ENCODE results near the gene DIP2C. TPM values are rescaled to one million over a fixed set of nuclear protein-coding genes. Genes with fewer than 3 reads are reported as not detected.

DIP2C gene
- total RNA-seq, 1 donor from 2014 or later = 0.53 TPM

DNA sequence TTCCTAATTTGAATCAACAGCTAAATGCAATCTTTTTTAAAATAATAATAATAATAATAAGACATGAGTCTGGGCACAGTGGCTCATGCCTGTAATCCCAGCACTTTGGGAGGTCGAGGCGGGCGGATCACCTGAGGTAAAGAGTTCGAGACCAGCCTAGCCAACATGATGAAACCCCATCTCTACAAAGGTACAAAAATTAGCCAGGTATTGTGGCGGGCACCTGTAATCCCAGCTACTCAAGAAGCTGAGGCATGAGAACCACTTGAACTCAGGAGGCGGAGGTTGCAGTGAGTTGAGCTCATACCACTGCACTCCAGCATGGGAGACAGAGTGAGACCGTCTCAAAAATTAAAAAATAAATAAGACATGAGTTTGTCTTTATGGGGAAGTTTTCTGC is 3.9 kb downstream of the DIP2C start:
- H3K27me3 ChIP-seq (ENCODE audit: control insufficient read depth, insufficient read depth, low read length) = peaks cover 2% of the 10 kb centered on the region
- H3K4me3 ChIP-seq (ENCODE audit: low read depth, low read length) = no peak overlapping the region
- DNase-seq (ENCODE audit: low read depth) (no peak), FAIRE-seq (no peak)
- TF ChIP-seq, protein P1, sequence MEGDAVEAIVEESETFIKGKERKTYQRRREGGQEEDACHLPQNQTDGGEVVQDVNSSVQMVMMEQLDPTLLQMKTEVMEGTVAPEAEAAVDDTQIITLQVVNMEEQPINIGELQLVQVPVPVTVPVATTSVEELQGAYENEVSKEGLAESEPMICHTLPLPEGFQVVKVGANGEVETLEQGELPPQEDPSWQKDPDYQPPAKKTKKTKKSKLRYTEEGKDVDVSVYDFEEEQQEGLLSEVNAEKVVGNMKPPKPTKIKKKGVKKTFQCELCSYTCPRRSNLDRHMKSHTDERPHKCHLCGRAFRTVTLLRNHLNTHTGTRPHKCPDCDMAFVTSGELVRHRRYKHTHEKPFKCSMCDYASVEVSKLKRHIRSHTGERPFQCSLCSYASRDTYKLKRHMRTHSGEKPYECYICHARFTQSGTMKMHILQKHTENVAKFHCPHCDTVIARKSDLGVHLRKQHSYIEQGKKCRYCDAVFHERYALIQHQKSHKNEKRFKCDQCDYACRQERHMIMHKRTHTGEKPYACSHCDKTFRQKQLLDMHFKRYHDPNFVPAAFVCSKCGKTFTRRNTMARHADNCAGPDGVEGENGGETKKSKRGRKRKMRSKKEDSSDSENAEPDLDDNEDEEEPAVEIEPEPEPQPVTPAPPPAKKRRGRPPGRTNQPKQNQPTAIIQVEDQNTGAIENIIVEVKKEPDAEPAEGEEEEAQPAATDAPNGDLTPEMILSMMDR (IDR thresholded peaks at IDR 0.05; ENCODE audit: insufficient read depth, low read length, severe bottlenecking) = no peak
- H3K36me3 ChIP-seq (ENCODE audit: control insufficient read depth, insufficient read depth, low read length) = no peaks in the 10 kb centered on the region

DNA sequence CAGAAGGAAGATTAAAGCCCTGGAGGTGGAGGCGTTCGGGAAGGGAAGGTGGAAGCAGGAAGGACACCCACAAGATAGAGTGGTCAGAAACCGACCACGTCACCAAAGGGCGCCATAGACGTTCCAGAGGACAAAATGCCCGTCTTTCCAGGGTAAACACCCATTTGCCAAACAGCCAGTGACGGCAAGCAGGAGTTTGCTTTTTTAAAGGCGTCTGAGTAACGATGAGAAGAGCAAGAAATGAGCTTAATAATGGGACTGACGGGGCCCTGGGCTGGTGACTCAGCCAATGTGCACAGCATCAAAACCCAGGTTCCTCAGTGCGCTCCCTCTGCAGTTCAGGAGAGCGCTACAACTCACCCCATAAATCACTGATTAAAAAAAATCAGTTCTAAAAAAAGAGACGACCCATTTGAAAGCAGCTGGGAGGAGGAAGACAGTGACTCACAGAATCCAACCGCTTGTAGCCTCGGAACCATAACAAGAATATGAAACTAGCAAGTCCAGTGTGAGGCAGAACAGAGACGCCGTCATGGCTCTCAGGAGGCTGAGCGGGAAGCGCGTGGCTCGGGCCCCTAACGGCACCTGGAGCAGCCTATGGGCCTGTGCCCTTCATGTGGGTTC is 5.9 kb downstream of the DIP2C start:
- FAIRE-seq = no peak
- Histone ChIP-seq H3K4me3 (ENCODE audit: low read depth, low read length) (no peak overlapping the region), H3K27me3 (ENCODE audit: control insufficient read depth, insufficient read depth, low read length) (no peaks in the 10 kb centered on the region), H3K36me3 (ENCODE audit: control insufficient read depth, insufficient read depth, low read length) (no peaks in the 10 kb centered on the region)
- no peak for DNase-seq (ENCODE audit: low read depth)
- TF ChIP-seq, protein P1 (IDR thresholded peaks at IDR 0.05; ENCODE audit: insufficient read depth, low read length, severe bottlenecking) = no peak

DNA sequence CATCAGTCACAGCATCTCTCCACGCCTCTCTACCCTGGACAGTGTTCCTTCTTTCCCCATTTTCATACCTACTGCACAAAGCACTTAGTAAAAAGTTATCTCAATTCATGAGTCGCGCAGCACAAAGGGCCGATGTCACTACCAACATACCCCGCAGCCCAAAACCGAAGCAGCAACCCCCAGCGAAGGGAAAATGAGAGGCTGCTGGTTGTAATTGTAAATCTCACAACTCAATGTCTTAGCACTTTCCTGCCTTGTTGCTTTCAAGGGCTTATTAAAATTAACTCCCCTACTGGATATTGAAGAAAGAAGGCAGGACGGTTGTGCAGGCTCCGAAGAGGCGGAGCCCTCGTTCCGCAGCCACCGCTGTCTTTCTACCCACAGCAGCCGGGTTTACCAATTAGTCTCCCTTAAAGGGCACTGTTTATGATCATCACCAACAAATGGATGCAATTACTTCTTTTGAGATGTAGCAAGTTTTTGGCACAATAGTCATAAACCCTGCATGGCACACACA is 6.5 kb downstream of the DIP2C start:
- H3K4me3 ChIP-seq (ENCODE audit: low read depth, low read length) = no peak overlapping the region
- DNase-seq (ENCODE audit: low read depth) = no peak

DNA sequence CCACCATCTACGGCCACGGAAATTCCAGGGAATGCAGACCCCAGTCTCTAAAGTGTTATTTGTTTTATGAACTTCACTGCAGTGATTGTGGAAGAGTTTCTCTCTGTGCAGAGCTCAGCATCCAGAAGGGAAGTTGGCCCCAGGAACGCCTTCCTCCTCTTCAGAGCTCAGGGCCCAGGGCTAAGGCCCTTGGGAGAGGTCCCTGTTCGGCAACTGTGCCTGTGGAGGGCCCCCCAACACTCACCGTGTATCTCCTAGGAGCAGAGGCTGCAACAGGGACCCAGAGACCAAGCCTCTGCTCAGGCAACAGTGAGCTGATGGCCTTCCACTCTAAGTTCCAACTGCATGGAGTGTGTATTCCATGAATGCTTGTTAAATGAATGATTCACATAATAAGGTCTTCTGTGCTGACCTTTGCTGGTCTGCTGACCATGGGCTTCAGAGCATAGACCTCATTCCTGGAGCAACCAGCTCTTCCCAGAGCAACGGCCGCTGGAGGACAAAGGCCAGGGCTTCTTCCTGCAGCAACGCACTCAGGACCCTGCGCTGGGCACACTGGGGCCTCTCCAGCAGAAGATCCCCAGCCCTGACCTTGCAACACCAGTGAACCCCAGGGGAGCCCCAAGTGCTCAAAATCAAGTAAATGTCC is 7.7 kb downstream of the DIP2C start:
- no peak for FAIRE-seq
- H3K27me3 ChIP-seq (ENCODE audit: control insufficient read depth, insufficient read depth, low read length) = no peaks in the 10 kb centered on the region
- TF ChIP-seq, protein P1 (IDR thresholded peaks at IDR 0.05; ENCODE audit: insufficient read depth, low read length, severe bottlenecking) = no peak
- H3K36me3 ChIP-seq (ENCODE audit: control insufficient read depth, insufficient read depth, low read length) = no peaks in the 10 kb centered on the region
- H3K4me3 ChIP-seq (ENCODE audit: low read depth, low read length) = no peak overlapping the region
- DNase-seq (ENCODE audit: low read depth) = no peak

More for the DNA sequence above, 6.5 kb downstream of the DIP2C start:
- no peak for FAIRE-seq
- no peaks in the 10 kb centered on the region for H3K36me3 ChIP-seq (ENCODE audit: control insufficient read depth, insufficient read depth, low read length)
- no peaks in the 10 kb centered on the region for H3K27me3 ChIP-seq (ENCODE audit: control insufficient read depth, insufficient read depth, low read length)
- TF ChIP-seq, protein P1 (IDR thresholded peaks at IDR 0.05; ENCODE audit: insufficient read depth, low read length, severe bottlenecking) = no peak

DNA sequence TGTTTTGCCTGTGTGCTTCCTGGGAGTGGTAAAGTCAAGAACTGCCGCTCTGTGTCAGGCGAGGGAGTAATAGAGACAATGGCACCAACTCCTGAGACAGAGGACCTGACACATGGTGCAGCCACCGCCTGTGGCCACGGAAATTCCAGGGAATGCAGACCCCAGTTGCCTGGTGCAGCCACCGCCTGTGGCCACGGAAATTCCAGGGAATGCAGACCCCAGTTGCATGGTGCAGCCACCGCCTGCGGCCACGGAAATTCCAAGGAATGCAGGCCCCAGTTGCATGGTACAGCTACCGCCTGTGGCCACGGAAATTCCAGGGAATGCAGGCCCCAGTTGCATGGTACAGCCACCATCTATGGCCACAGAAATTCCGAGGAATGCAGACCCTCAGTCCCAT is 8.7 kb downstream of the DIP2C start:
- no peaks in the 10 kb centered on the region for H3K27me3 ChIP-seq (ENCODE audit: control insufficient read depth, insufficient read depth, low read length)
- FAIRE-seq (peak; percentile 13), DNase-seq (ENCODE audit: low read depth) (no peak)
- H3K4me3 ChIP-seq (ENCODE audit: low read depth, low read length) = no peak overlapping the region
- TF ChIP-seq, protein P1 (IDR thresholded peaks at IDR 0.05; ENCODE audit: insufficient read depth, low read length, severe bottlenecking) = no peak
- H3K36me3 ChIP-seq (ENCODE audit: control insufficient read depth, insufficient read depth, low read length) = no peaks in the 10 kb centered on the region

All from bronchial epithelial cell (primary cell).